C4-2B (cell line): ENCODE data around the gene GID8.

ENCODE experiments used
- CTCF ChIP-seq: fragments of 450-650 bp; conservative IDR thresholded peaks from 2 replicates; pipeline ENCODE4 v1.5.1; 2017; ENCODE audit warnings: mild to moderate bottlenecking
- ZFX ChIP-seq: fragments of 450-650 bp; IDR thresholded peaks from 2 replicates; pipeline ENCODE4 v1.6.1; 2017

GRCh38 chr20:62959998-62960436 is 22.1 kb downstream of the GID8 start:
- TF ChIP-seq CTCF (no peak), ZFX (no peak)
